ENCODE results near the gene BCL7A. TPM values are rescaled to one million over a fixed set of nuclear protein-coding genes. Genes with fewer than 3 reads are reported as not detected.

Gene BCL7A
- total and polyA plus RNA-seq, 2 of the 8 experiments (the other 6 are each of a cell fraction or from before 2014, with no cell fraction given) = 11.9 to 12.7 TPM

DNA sequence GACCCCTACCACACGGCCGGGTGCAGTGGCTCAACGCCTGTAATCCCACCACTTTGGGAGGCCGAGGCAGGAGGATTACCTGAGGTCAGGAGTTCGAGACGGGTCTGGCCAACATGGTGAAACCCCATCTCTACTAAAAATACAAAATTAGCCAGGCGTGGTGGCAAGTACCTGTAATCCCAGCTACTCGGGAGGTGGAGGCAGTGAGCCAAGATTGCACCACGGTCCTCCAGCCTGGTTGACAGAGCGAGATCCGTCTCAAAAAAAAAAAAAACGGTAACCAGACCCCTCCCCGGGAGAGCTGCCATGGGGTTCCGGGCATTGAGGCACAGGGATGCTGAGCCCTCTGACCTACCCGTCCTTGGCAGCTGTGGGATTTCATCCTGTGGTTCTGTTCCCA lies 21.8 kb downstream of the BCL7A start:
- H3K4me2 ChIP-seq (ENCODE audit: insufficient read depth in 1 of 2, low read depth in 2 of 2, low read length in 2 of 2) = no peak overlapping the region
- TF ChIP-seq E2F6 (IDR thresholded peaks at IDR 0.05) = no peak
- TF ChIP-seq SIN3A (conservative IDR thresholded peaks at IDR 0.05 in 1 of 2, IDR thresholded peaks at IDR 0.05 in 1 of 2; ENCODE audit: low read depth in 1 of 2, low read length in 2 of 2) = no peak
- no peak for TF ChIP-seq CEBPB (IDR thresholded peaks at IDR 0.05; ENCODE audit: low read depth, low read length)
- TF ChIP-seq SUZ12 (IDR thresholded peaks at IDR 0.05; ENCODE audit: low read length) = no peak
- TF ChIP-seq CTBP2 (IDR thresholded peaks at IDR 0.05; ENCODE audit: borderline replicate concordance, insufficient read depth, insufficient read length, low read length) = no peak
- TF ChIP-seq YY1 (IDR thresholded peaks at IDR 0.05; ENCODE audit: low read depth, low read length) = no peak
- TF ChIP-seq RBBP5 (IDR thresholded peaks at IDR 0.05; ENCODE audit: borderline replicate concordance, low read depth, low read length) = no peak
- TF ChIP-seq CBX5 (IDR thresholded peaks at IDR 0.05; ENCODE audit: low read depth, low read length) = no peak
- TF ChIP-seq NRF1 (IDR thresholded peaks at IDR 0.05; ENCODE audit: low read depth, low read length) = no peak
- no peak for TF ChIP-seq CHD1 (IDR thresholded peaks at IDR 0.05; ENCODE audit: low read depth, low read length)
- TF ChIP-seq JUND (IDR thresholded peaks at IDR 0.05; ENCODE audit: low read length) = no peak
- TF ChIP-seq SP1 (IDR thresholded peaks at IDR 0.05; ENCODE audit: low read depth, low read length) = no peak
- WGBS, 2 experiments (ENCODE audit: extremely low coverage in 1 of 2, insufficient coverage in 1 of 2, insufficient read length in 1 of 2, insufficient replicate concordance in 2 of 2, low coverage in 1 of 2, low lambda C conversion rate in 2 of 2, missing lambda C conversion rate in 1 of 2) = 93% methylated on average over 15 of the region's 15 CpGs; no CpG with 5 or more reads in 1 of the 2 experiments
- no peak overlapping the region for H3K23ac ChIP-seq (ENCODE audit: insufficient read length)
- H3K36me3 ChIP-seq (ENCODE audit: control insufficient read depth in 2 of 4, insufficient read depth in 4 of 4, low read length in 3 of 4) = peaks cover 6 to 32% (median 19%) of the 10 kb centered on the region in 4 experiments
- H3K18ac ChIP-seq (ENCODE audit: extremely low read depth, low read length) = no peak overlapping the region
- H4K20me1 ChIP-seq (replicated peaks in 1 of 2; ENCODE audit: control insufficient read depth in 1 of 2, insufficient read depth in 2 of 2, low read length in 2 of 2) = peaks cover 0 to 2% of the 10 kb centered on the region in 2 experiments
- DNase-seq (ENCODE audit: low read depth in 1 of 2, low spot score in 2 of 2) (no peak), FAIRE-seq (no peak)
- H2AFZ ChIP-seq (ENCODE audit: low read length) = no peak overlapping the region
- H4K8ac ChIP-seq (ENCODE audit: extremely low read depth, insufficient read depth, low read length) = no peak overlapping the region
- no peak overlapping the region for H3K27ac ChIP-seq (ENCODE audit: low read depth, low read length)
- CTCF ChIA-PET (ENCODE audit: partially characterized antibody) = interaction anchor here (1.1 to 3.3 kb wide), 5 partner anchors 11 to 147 kb away, joined by 3 to 18 read pairs (median 5); no protein-coding TSS in a partner anchor
- H3K79me2 ChIP-seq (ENCODE audit: control insufficient read depth in 1 of 2, insufficient read depth in 2 of 2, low read length in 2 of 2) = no peaks in the 10 kb centered on the region
- no peak overlapping the region for H3K56ac ChIP-seq (replicated peaks; ENCODE audit: insufficient read length, low read depth, low read length)
- no peaks in the 10 kb centered on the region for H3K79me1 ChIP-seq (ENCODE audit: low read depth, low read length)
- no peak overlapping the region for H4K5ac ChIP-seq (ENCODE audit: insufficient read length, low read depth, low read length)
- H4K91ac ChIP-seq (replicated peaks; ENCODE audit: insufficient read length, low read length) = no peak overlapping the region
- no peaks in the 10 kb centered on the region for H3K27me3 ChIP-seq (replicated peaks in 1 of 4; ENCODE audit: control insufficient read depth in 3 of 4, extremely low read depth in 1 of 4, insufficient read depth in 3 of 4, low read length in 3 of 4)
- no peak overlapping the region for H3K14ac ChIP-seq (ENCODE audit: insufficient read length)
- no peak overlapping the region for H2BK15ac ChIP-seq (ENCODE audit: low read length)
- H2BK120ac ChIP-seq (replicated peaks; ENCODE audit: low read depth, low read length) = no peak overlapping the region
- no peak overlapping the region for H3K4me3 ChIP-seq (ENCODE audit: extremely low read depth in 1 of 4, insufficient read depth in 2 of 4, low read depth in 3 of 4, low read length in 4 of 4)
- H2BK20ac ChIP-seq (ENCODE audit: low read length) = no peak overlapping the region
- no peak overlapping the region for H3K4ac ChIP-seq (replicated peaks; ENCODE audit: insufficient read length, low read depth, low read length)
- no peak overlapping the region for H2BK12ac ChIP-seq (ENCODE audit: low read depth, low read length)
- H3K9ac ChIP-seq (replicated peaks in 1 of 4; ENCODE audit: extremely low read depth in 1 of 4, low read depth in 3 of 4, low read length in 3 of 4) = no peak overlapping the region
- H2AK5ac ChIP-seq (ENCODE audit: low read depth, low read length) = no peak overlapping the region
- POLR2A ChIA-PET (ENCODE audit: partially characterized antibody) = interaction anchor here (0.6 to 1.3 kb wide), 2 partner anchors 11 to 18 kb away, joined by 3 to 4 read pairs; no protein-coding TSS in a partner anchor
- H3K23me2 ChIP-seq (ENCODE audit: low read depth, low read length) = no peaks in the 10 kb centered on the region
- H3K9me3 ChIP-seq (ENCODE audit: insufficient read depth in 2 of 2, low read depth in 1 of 2, low read length in 1 of 2) = peaks cover 8 to 16% of the 10 kb centered on the region in 2 experiments; a peak in 3 of 4 replicates
- no peak overlapping the region for H2BK5ac ChIP-seq (ENCODE audit: low read depth, low read length)
- no peaks in the 10 kb centered on the region for H3K4me1 ChIP-seq (replicated peaks in 1 of 4; ENCODE audit: control insufficient read depth in 3 of 4, insufficient read depth in 4 of 4, low read length in 3 of 4)
